Body of pancreas (tissue), 4 donors: ENCODE measurements around the gene CCNH. TPM values are rescaled to one million over a fixed set of nuclear protein-coding genes. Genes with fewer than 3 reads are reported as not detected.

Experiments used
- ATAC-seq: fragments of 150-250 bp; one replicate; pipeline ENCODE4 v1.9.1; 2016
- DNase-seq, 4 donors: peaks; one replicate each; pipeline ENCODE4 v3.0.0-alpha.2; 2019
- H3K27ac ChIP-seq, 4 donors: fragments of 200-600 bp; sonication (generic); 1 replicate in 3 of 4; 2 replicates in 1 of 4; pipeline versions ENCODE4 v1.5.1 to v1.6.1; 2016 to 2019; ENCODE audit warnings: mild to moderate bottlenecking in 1 of 4, mixed read lengths in 1 of 4, moderate library complexity in 1 of 4
- H3K27me3 ChIP-seq, 2 donors: fragments of 200-600 bp; sonication (generic); one replicate each; pipeline ENCODE4 v1.6.0; 2016; ENCODE audit warnings: mild to moderate bottlenecking in 1 of 2
- H3K36me3 ChIP-seq, 2 donors: fragments of 200-600 bp; sonication (generic); replicated peaks in 1 of 2; 2 replicates each; pipeline ENCODE4 v1.5.1; 2016; ENCODE audit warnings: low read depth in 2 of 2; ENCODE audit not compliant: insufficient read depth in 1 of 2
- H3K4me1 ChIP-seq: fragments of 200-600 bp; sonication (generic); one replicate; pipeline ENCODE4 v1.6.0; 2016
- H3K4me3 ChIP-seq, 2 donors: fragments of 200-600 bp; sonication (generic); 1 replicate in 1 of 2; 2 replicates in 1 of 2; pipeline ENCODE4 v1.5.1; 2016 to 2019
- H3K9me3 ChIP-seq, 3 donors: fragments of 200-600 bp; sonication (generic); 1 replicate in 2 of 3; 2 replicates in 1 of 3; pipeline ENCODE4 v1.5.1; 2016
- POLR2A ChIP-seq, 3 donors: fragments of 450-650 bp; IDR thresholded peaks; one replicate each; pipeline ENCODE4 v1.6.1; 2016; ENCODE audit warnings: antibody characterized with exemption in 3 of 3, mild to moderate bottlenecking in 2 of 3
- WGBS, 2 donors: methylation state at CpG; one replicate each; pipeline ENCODE4 v1.1.5; 2017; 5-methylcytosine and 5-hydroxymethylcytosine counted together
- intact Hi-C: fragments of 100-400 bp; cut with DNase I; formaldehyde crosslinking; loops from one replicate; pipeline ENCODE4 v1.15.1; 2023
- total RNA-seq, 2 donors: library from RNA; depleted of rRNA; stranded (reverse); fragments of >200 nt; gene quantifications; one replicate each; pipeline ENCODE4 v1.1.0, GENCODE V29; 2016
- TF ChIP-seq, protein P1 (sequence below), 7 experiments: fragments of 450-650 bp in 4 of 7; fragments of 200-600 bp in 3 of 7; sonication (generic) in 3 of 7; IDR thresholded peaks; one replicate each; pipeline ENCODE4 v1.5.1; 2016 to 2019; ENCODE audit warnings: antibody characterized with exemption in 7 of 7

The CCNH gene
- total RNA-seq, 2 donors from 2014 or later, result 107 to 152 TPM

DNA sequence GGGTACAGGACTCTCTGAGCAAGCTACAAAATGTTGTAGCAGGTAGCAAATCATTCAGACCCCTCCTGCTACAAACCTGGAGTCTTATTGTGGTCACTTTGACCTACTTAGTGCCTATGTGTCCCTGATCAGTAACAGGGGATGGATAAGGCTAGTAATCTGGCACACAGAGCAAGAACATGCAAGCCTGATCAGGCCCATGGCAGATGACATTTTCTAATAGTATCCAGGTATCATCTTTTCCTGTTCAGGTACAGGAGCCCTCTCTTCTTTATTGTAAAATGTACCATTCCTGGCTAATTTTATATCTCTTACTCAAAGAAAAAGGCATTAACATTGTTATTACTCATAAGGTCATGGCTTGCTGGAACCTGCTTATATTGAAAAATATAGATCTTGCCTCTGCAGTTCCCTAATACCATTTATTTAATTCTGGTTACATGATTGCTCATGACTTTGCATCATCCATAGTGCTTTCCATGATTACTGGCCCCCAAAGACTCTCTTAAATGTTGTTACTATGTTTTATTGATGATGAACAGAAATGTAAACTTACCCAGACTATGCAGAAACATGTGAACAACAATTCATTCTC, 18.2 kb upstream of the CCNH start:
- Histone ChIP-seq H3K4me3 (no peak overlapping the region), H3K27ac (no peak overlapping the region), H3K27me3 (no peaks in the 10 kb centered on the region), H3K36me3 (no peaks in the 10 kb centered on the region), H3K9me3 (no peaks in the 10 kb centered on the region), H3K4me1 (no peaks in the 10 kb centered on the region)
- ATAC-seq, result no peak
- intact Hi-C loops, result no loop called here
- no peak for DNase-seq
- no peak for TF ChIP-seq POLR2A (IDR thresholded peaks at IDR 0.05)
- TF ChIP-seq, protein P1, sequence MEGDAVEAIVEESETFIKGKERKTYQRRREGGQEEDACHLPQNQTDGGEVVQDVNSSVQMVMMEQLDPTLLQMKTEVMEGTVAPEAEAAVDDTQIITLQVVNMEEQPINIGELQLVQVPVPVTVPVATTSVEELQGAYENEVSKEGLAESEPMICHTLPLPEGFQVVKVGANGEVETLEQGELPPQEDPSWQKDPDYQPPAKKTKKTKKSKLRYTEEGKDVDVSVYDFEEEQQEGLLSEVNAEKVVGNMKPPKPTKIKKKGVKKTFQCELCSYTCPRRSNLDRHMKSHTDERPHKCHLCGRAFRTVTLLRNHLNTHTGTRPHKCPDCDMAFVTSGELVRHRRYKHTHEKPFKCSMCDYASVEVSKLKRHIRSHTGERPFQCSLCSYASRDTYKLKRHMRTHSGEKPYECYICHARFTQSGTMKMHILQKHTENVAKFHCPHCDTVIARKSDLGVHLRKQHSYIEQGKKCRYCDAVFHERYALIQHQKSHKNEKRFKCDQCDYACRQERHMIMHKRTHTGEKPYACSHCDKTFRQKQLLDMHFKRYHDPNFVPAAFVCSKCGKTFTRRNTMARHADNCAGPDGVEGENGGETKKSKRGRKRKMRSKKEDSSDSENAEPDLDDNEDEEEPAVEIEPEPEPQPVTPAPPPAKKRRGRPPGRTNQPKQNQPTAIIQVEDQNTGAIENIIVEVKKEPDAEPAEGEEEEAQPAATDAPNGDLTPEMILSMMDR (IDR thresholded peaks at IDR 0.05), result no peak

DNA sequence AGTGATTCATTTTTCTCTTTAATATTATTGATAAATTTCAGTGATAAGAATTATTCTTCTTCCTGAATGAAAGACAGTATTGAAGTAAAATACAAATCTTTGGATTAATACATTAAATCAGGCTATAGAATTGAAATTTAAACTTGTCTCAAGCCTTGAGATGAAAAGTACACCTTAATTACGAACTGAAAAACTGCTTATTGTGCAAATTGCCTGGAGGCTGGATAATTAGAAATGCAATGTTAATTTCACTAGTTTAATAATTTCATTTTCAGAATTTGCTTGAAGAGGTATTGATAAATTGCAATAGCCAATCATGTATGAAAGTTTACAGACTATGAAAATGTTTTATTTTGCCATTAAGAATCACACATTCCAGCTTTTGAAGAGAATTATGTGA, 11.0 kb upstream of the CCNH start:
- 63 to 64% methylated on average over 1 of the region's 1 CpG for WGBS, 2 donors
- intact Hi-C loops, result no loop called here
- Histone ChIP-seq H3K9me3 (no peaks in the 10 kb centered on the region), H3K27me3 (no peaks in the 10 kb centered on the region), H3K36me3 (no peaks in the 10 kb centered on the region), H3K4me3 (no peak overlapping the region), H3K4me1 (no peaks in the 10 kb centered on the region), H3K27ac (no peak overlapping the region)
- ATAC-seq, result no peak
- no peak for DNase-seq
- TF ChIP-seq, protein P1 (IDR thresholded peaks at IDR 0.05), result no peak
- TF ChIP-seq POLR2A (IDR thresholded peaks at IDR 0.05), result no peak

DNA sequence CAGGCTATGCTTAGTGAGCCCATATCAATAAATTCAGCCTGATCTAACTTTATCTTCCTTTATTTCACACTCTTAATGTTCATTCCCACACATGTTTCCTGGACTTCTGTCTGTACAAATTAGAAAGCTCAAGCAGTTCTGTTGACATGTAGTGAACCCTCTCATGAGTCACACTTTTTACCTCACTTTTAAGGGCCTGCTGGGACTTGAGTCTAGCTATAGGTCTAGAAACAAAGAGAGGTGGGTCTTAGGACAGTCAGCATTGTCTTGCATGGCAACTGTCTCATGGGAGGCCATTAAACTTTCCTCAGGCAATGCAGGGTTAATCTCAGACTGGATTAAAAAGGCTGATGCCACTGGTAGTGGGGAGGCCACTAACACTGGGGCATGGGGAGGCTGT, 8.6 kb upstream of the CCNH start:
- H3K36me3 ChIP-seq, result no peaks in the 10 kb centered on the region
- H3K27me3 ChIP-seq, result no peaks in the 10 kb centered on the region
- H3K9me3 ChIP-seq, result no peaks in the 10 kb centered on the region
- intact Hi-C loops, result no loop called here
- TF ChIP-seq POLR2A (IDR thresholded peaks at IDR 0.05), result no peak
- TF ChIP-seq, protein P1 (IDR thresholded peaks at IDR 0.05), result no peak
- H3K4me3 ChIP-seq, result no peak overlapping the region
- DNase-seq (no peak), ATAC-seq (no peak)
- no peaks in the 10 kb centered on the region for H3K4me1 ChIP-seq
- H3K27ac ChIP-seq, result no peak overlapping the region

DNA sequence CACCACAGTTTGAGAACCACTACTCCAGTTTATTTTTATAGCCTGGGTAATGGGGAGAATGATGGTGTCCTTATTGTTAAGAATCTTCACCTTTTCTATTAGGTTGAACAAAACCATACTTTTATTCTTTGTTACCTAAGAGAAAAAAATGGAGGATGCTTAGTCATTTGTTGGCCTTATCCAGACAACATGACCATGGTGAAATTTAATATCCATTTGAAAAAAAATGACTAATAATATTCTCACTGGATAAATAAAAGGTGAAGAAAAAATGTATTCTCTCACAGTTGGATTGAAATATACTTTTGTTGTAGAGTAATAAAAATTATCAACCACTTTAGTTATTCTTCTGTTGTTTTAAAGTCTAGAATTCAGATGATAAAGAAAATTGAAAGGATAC, 5.8 kb upstream of the CCNH start:
- H3K36me3 ChIP-seq, result no peaks in the 10 kb centered on the region
- no peaks in the 10 kb centered on the region for H3K9me3 ChIP-seq
- DNase-seq, result no peak
- no peak overlapping the region for H3K4me3 ChIP-seq
- H3K27me3 ChIP-seq, result no peaks in the 10 kb centered on the region
- peaks cover under 1% of the 10 kb centered on the region for H3K4me1 ChIP-seq
- H3K27ac ChIP-seq, result no peak overlapping the region
- no peak for ATAC-seq
- intact Hi-C loops, result no loop called here
- TF ChIP-seq, protein P1 (IDR thresholded peaks at IDR 0.05), result no peak
- TF ChIP-seq POLR2A (IDR thresholded peaks at IDR 0.05), result no peak

DNA sequence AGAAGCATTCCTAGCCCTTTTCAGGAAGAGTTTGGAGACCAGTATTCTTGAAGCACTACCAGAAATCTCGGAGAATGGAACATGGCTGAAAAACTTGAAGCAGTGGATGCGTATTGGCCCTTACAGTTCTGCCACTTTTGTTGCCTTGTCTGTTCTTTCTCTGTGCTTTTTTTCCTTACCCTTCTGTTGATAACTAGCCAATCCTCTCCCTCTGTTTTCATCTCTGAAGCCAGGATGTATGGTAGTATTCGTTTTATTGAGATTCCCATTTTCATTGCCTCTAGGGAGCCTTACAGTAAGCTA, 564 bp upstream of the CCNH start:
- Histone ChIP-seq H3K36me3 (peaks cover 0 to 2% of the 10 kb centered on the region in 2 donors), H3K4me1 (peaks cover 18% of the 10 kb centered on the region), H3K27ac (peak overlapping the region; percentile 94 to 98 (median 94)), H3K27me3 (no peaks in the 10 kb centered on the region), H3K9me3 (no peaks in the 10 kb centered on the region), H3K4me3 (no peak overlapping the region)
- ATAC-seq (no peak), DNase-seq (no peak)
- intact Hi-C loops, result no loop called here
- TF ChIP-seq, protein P1 (IDR thresholded peaks at IDR 0.05), result no peak
- TF ChIP-seq POLR2A (IDR thresholded peaks at IDR 0.05), result no peak
- 35 to 45% methylated on average over 3 of the region's 3 CpGs for WGBS, 2 donors
